ENCODE data around the gene CCDC150. TPM values are rescaled to one million over a fixed set of nuclear protein-coding genes. Genes with fewer than 3 reads are reported as not detected.

The CCDC150 gene
- total RNA-seq, 1 experiment from 2014 or later, result 29.2 TPM

DNA sequence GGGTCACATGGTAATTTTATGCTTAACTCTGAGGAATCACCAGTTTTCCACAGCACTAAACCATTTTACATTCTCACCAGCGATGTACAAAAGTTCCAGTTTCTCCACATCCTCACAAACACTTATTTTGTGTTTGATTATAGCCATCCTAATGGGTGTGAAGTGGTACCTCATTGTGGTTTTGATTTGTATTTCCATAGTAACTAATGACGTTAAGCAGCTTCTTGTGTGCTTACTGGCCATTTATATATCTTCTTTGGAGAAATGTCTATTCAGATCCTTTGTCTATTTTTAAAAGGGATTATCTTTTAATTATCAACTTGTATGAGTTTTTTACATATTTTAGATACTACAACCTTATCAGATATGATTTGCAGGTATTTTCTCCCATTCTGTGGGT, 42.0 kb downstream of the CCDC150 start:
- no TSS peak for BruUV-seq (replicated peaks)
- no peaks in the 10 kb centered on the region for H3K27me3 ChIP-seq (ENCODE audit: insufficient read depth, low read length)
- intact Hi-C loops (cut with micrococcal nuclease), result no loop called here
- ChIA-PET RAD21 (ENCODE audit: low non-redundant PET in 1 of 2, low total read pairs in 2 of 2, uncharacterized antibody in 2 of 2, unreplicated experiment in 2 of 2) (no interaction called here), CTCF (no interaction called here), POLR2A (no interaction called here)
- H3K9ac ChIP-seq (ENCODE audit: low read length), result no peak overlapping the region
- no peak overlapping the region for H3K4me3 ChIP-seq (replicated peaks in 1 of 2; ENCODE audit: low read depth in 1 of 2, low read length in 2 of 2)
- H2AFZ ChIP-seq (ENCODE audit: low read depth, low read length, poor library complexity, severe bottlenecking), result no peak overlapping the region
- no peak overlapping the region for H3K4me2 ChIP-seq (ENCODE audit: low read length)
- H3K9me3 ChIP-seq (ENCODE audit: control insufficient read depth in 1 of 2, insufficient read depth in 1 of 2, low read depth in 1 of 2, low read length in 2 of 2), result peaks cover 9 to 10% of the 10 kb centered on the region in 2 experiments; a peak in 2 of 4 replicates
- H3K9me2 ChIP-seq (ENCODE audit: insufficient read depth), result no peaks in the 10 kb centered on the region
- H3K27ac ChIP-seq (ENCODE audit: low read depth, low read length), result no peak overlapping the region
- peaks cover 0 to 7% of the 10 kb centered on the region in 2 experiments; a peak in 2 of 4 replicates for H3K36me3 ChIP-seq (ENCODE audit: control insufficient read depth in 1 of 2, insufficient read depth in 2 of 2, low read length in 2 of 2)
- TF ChIP-seq FOSL1 (IDR thresholded peaks at IDR 0.05; ENCODE audit: low read depth), result no peak
- TF ChIP-seq ZFX (IDR thresholded peaks at IDR 0.05), result no peak
- TF ChIP-seq SRF (IDR thresholded peaks at IDR 0.05; ENCODE audit: low read depth), result no peak
- TF ChIP-seq YY1 (IDR thresholded peaks at IDR 0.05; ENCODE audit: extremely low read depth, insufficient replicate concordance, low read depth, low read length), result no peak
- TF ChIP-seq, protein P1, sequence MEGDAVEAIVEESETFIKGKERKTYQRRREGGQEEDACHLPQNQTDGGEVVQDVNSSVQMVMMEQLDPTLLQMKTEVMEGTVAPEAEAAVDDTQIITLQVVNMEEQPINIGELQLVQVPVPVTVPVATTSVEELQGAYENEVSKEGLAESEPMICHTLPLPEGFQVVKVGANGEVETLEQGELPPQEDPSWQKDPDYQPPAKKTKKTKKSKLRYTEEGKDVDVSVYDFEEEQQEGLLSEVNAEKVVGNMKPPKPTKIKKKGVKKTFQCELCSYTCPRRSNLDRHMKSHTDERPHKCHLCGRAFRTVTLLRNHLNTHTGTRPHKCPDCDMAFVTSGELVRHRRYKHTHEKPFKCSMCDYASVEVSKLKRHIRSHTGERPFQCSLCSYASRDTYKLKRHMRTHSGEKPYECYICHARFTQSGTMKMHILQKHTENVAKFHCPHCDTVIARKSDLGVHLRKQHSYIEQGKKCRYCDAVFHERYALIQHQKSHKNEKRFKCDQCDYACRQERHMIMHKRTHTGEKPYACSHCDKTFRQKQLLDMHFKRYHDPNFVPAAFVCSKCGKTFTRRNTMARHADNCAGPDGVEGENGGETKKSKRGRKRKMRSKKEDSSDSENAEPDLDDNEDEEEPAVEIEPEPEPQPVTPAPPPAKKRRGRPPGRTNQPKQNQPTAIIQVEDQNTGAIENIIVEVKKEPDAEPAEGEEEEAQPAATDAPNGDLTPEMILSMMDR (IDR thresholded peaks at IDR 0.05 in 2 of 3, conservative IDR thresholded peaks at IDR 0.05 in 1 of 3; ENCODE audit: borderline replicate concordance in 1 of 3, insufficient read depth in 1 of 3, low read depth in 2 of 3, low read length in 2 of 3), result no peak
- no peak for TF ChIP-seq JUND (IDR thresholded peaks at IDR 0.05)
- TF ChIP-seq, protein P2, sequence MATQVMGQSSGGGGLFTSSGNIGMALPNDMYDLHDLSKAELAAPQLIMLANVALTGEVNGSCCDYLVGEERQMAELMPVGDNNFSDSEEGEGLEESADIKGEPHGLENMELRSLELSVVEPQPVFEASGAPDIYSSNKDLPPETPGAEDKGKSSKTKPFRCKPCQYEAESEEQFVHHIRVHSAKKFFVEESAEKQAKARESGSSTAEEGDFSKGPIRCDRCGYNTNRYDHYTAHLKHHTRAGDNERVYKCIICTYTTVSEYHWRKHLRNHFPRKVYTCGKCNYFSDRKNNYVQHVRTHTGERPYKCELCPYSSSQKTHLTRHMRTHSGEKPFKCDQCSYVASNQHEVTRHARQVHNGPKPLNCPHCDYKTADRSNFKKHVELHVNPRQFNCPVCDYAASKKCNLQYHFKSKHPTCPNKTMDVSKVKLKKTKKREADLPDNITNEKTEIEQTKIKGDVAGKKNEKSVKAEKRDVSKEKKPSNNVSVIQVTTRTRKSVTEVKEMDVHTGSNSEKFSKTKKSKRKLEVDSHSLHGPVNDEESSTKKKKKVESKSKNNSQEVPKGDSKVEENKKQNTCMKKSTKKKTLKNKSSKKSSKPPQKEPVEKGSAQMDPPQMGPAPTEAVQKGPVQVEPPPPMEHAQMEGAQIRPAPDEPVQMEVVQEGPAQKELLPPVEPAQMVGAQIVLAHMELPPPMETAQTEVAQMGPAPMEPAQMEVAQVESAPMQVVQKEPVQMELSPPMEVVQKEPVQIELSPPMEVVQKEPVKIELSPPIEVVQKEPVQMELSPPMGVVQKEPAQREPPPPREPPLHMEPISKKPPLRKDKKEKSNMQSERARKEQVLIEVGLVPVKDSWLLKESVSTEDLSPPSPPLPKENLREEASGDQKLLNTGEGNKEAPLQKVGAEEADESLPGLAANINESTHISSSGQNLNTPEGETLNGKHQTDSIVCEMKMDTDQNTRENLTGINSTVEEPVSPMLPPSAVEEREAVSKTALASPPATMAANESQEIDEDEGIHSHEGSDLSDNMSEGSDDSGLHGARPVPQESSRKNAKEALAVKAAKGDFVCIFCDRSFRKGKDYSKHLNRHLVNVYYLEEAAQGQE (IDR thresholded peaks at IDR 0.05; ENCODE audit: low read depth), result no peak
- DNase-seq (ENCODE audit: low read depth, low spot score) (no peak), ATAC-seq (no peak)
- H4K20me1 ChIP-seq (ENCODE audit: insufficient read depth), result no peaks in the 10 kb centered on the region
- H3K4me1 ChIP-seq (ENCODE audit: control insufficient read depth in 1 of 2, insufficient read depth in 2 of 2, low read length in 2 of 2), result no peaks in the 10 kb centered on the region
- H3K79me2 ChIP-seq (ENCODE audit: insufficient read depth, low read length), result no peaks in the 10 kb centered on the region
